Body of pancreas (tissue), 4 donors: ENCODE results near the gene CD40.

ENCODE experiments used
- CTCF ChIP-seq, 7 experiments: fragments of 450-650 bp in 4 of 7; fragments of 200-600 bp in 3 of 7; sonication (generic) in 3 of 7; IDR thresholded peaks; one replicate each; pipeline ENCODE4 v1.5.1; 2016 to 2019; ENCODE audit warnings: antibody characterized with exemption in 7 of 7
- POLR2A ChIP-seq, 3 donors: fragments of 450-650 bp; IDR thresholded peaks; one replicate each; pipeline ENCODE4 v1.6.1; 2016; ENCODE audit warnings: antibody characterized with exemption in 3 of 3, mild to moderate bottlenecking in 2 of 3

GRCh38 chr20:46120136-46120535 is 2.0 kb downstream of the CD40 start:
- no peak for TF ChIP-seq CTCF (IDR thresholded peaks at IDR 0.05)
- TF ChIP-seq POLR2A (IDR thresholded peaks at IDR 0.05) = no peak
